Head of caudate nucleus (tissue), 42 donors: ENCODE measurements around the gene CEP63.

ENCODE experiments used
- DNase-seq, 42 donors: peaks; one replicate each; pipeline versions ENCODE4 v3.0.0 to v3.0.0-alpha.2; 2020 to 2021; ENCODE audit warnings: mixed read lengths in 7 of 42
- intact Hi-C: fragments of 100-400 bp; cut with DNase I; formaldehyde crosslinking; loops from one replicate; pipeline ENCODE4 v1.15.0; 2022

The CEP63 gene

DNA sequence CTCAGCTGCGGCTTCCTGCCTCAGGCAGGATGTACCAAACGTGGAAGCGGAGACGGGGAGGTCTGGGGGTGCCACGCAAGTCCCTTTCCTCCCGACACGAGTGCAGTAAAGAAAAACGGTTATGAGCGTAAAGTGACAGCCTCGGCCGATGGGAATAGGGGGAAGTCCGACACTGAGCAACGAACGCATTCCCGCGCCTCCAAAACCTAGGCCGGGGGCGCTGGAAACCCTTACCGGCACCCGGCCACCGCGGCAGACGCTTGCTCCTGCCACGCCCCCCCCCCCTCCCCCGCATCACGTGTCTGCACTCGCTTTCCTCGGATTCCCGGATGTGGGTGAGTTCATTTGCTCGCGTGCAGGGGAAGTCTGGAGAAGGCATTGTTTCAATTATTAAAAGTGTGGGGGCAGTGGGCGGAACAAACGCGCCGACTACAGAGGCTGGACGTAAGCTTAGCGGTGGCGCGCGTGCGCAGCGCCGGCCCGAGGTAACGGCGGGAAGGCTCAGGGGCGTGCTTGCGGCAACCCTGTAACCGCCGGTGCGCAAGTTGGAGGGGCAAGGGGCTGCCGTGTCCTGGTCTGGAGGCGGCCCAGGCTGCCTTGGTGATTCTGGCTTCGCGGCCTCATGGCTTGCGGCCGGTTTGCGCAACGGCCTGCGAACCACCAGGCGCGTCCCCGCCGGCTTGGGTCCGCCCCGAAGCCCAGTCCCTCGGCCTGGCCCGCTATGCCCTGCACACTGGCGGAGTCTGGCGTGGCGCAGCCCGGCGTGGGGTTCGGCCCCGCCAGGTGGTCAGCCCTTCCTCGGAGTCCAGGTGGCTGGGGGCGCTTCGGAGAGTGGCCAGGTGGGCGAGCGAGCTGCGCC, at the start of gene CEP63, which contains the start of gene ANAPC13:
CEP63 (plus strand) TSS at position 340 of the 859 bp plus-strand sequence. CDS start 9,264 bp downstream, outside the sequence.
ANAPC13 (minus strand) TSS at position 268 of the 859 bp plus-strand sequence. CDS start 3,081 bp downstream, outside the sequence.
- peak; percentile 86 to 97 (median 92) for DNase-seq
- intact Hi-C loops = loop anchor here (5.0 kb wide), 1 partner anchor 914 kb away; the partner anchor contains the start of gene CDV3

DNA sequence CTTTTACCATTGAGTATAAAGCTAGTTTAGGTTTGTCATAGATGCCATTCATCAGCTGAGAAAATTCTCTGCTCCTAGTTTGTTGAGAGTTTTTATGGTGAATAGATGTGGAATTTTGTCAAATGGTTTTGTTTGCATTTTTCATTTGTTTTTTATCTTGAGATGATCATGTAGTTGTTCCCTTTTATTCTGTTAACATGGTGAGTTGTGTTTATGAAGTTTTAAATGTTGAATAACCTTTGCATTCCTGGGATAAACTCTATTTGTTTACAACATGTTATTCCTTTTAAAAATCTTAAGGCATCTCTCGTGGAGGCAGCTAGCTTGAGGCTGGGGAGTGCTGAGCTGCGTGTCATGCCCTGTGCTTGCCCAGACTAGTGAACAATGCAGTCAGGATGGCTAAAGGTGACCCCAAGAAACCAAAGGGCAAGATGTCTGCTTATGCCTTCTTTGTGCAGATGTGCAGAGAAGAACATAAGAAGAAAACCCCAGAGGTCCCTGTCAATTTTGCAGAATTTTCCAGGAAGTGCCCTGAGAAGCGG, 48.6 kb upstream of the CEP63 start:
- no peak for DNase-seq
- intact Hi-C loops = no loop called here

DNA sequence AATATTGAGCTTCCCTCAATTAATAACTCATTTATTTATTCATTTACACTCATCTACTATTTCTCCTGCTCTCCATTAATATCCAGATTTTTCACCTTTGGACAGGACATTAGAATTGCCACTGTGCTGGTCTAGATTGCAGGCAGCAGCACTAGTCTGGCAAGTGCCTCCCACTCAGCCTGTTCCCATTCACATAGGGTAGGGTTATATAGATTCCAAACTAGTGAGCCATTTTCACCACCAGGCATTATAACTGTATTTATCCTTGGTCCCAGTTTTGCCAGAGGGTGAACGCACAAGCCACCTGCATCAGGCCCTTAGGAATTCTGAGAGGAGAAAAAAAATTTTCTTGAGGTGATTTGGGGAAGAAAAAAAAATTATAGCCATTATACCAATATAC, 44.5 kb upstream of the CEP63 start:
- no peak for DNase-seq

DNA sequence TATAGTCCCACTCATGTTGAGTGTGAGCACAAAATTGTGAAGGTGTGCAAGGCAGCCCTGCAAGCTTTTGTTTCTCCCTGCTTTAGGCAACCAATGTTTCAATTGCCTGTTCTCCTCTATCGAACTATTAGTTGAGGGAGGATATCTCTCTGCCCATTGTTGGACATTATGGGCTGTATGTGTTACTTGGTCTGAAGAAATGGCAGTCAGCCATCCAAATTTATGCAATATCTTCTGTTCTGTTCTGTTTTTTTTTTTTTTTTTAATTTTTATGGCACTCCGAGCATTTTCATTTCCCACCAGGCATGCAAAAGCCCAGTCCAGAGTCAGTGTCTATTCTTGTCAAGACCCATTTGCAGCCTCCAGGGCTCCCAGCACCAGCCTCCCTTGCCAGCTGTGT, 44.0 kb upstream of the CEP63 start:
- DNase-seq = peak in 1 of 42 donors; percentile 4
- intact Hi-C loops = loop anchor here (10.0 kb wide), 1 partner anchor 137 kb away; no protein-coding TSS in a partner anchor

More for the DNA sequence above, 44.5 kb upstream of the CEP63 start:
- intact Hi-C loops = loop anchor here (10.0 kb wide), 1 partner anchor 137 kb away; no protein-coding TSS in a partner anchor

- DNase-seq = no peak
- intact Hi-C loops = loop anchor here (5.0 to 10.0 kb wide), 2 partner anchors 68 to 140 kb away; no protein-coding TSS in a partner anchor
These were observed 40.8 kb upstream of the CEP63 start for GRCh38 chr3:134445095-134445494.

DNA sequence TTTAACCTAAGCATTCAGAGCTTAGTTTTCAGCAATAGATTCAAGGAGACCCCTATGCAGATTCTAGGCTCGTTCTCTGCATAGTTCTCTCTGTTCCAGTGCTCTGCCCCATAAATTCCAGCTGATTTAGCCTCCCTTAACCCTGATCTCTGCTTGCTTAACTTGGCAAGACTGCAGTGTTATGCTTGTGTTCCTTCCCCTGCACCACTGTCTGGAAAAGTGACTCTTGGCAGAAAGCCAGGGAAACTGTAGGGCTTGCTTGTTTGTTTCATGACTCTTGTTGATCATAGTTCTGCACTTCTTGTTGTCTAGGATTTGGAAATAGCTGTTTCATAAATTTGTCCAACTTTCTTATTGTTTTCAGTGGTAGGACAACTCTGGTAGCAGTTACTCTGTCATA, 40.2 kb upstream of the CEP63 start:
- DNase-seq = peak in 2 of 42 donors; percentile 16 to 43
- intact Hi-C loops = loop anchor here (5.0 to 10.0 kb wide), 2 partner anchors 68 to 141 kb away; no protein-coding TSS in a partner anchor

GRCh38 chr3:134446800-134447199, 39.1 kb upstream of the CEP63 start:
- DNase-seq = peak in 1 of 42 donors; percentile 7
- intact Hi-C loops = loop anchor here (5.0 to 10.0 kb wide), 2 partner anchors 69 to 142 kb away; no protein-coding TSS in a partner anchor

- peak in 1 of 42 donors; percentile 35 for DNase-seq
- intact Hi-C loops = loop anchor here (5.0 to 10.0 kb wide), 2 partner anchors 70 to 143 kb away; no protein-coding TSS in a partner anchor
These were observed 38.5 kb upstream of the CEP63 start for GRCh38 chr3:134447351-134447750.

- no peak for DNase-seq
- intact Hi-C loops = loop anchor here (5.0 to 10.0 kb wide), 2 partner anchors 71 to 144 kb away; no protein-coding TSS in a partner anchor
These were observed 37.2 kb upstream of the CEP63 start for GRCh38 chr3:134448664-134449063.

DNA sequence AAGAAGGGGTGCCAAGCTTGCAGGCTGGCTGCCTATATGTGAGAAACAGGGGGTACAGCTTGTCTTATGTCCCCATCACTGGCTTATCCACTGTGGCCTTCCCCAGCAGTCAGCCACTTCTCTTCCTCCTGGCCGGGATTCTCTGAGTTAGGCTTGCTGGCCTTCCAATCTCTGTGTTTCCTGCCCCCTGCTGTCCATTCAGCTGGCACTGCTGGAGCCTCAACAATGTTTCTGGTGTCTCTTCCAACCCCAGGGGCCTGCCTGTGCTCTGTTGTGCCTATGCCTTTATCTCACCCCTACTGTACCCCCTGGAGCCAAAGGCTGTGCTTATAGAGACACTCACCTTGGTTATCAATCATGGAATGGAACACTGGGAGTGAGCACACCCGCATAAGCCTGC, 36.6 kb upstream of the CEP63 start:
- intact Hi-C loops = loop anchor here (5.0 to 10.0 kb wide), 2 partner anchors 72 to 144 kb away; no protein-coding TSS in a partner anchor

GRCh38 chr3:134449951-134450350, 35.9 kb upstream of the CEP63 start:
- DNase-seq = no peak
- intact Hi-C loops = loop anchor here (5.0 to 10.0 kb wide), 2 partner anchors 73 to 145 kb away; no protein-coding TSS in a partner anchor

More for the DNA sequence above, 36.6 kb upstream of the CEP63 start:
- DNase-seq = peak; percentile 37 to 89 (median 75)

GRCh38 chr3:134453631-134454030, 32.2 kb upstream of the CEP63 start:
- DNase-seq = peak in 5 of 42 donors; percentile 8 to 52 (median 28)
- intact Hi-C loops = no loop called here

GRCh38 chr3:134457376-134458074, 28.3 kb upstream of the CEP63 start:
- DNase-seq = no peak
- intact Hi-C loops = no loop called here

GRCh38 chr3:134458406-134458945, 27.4 kb upstream of the CEP63 start:
- no peak for DNase-seq
- intact Hi-C loops = no loop called here

GRCh38 chr3:134459562-134459961, 26.3 kb upstream of the CEP63 start:
- no peak for DNase-seq
- intact Hi-C loops = no loop called here

DNA sequence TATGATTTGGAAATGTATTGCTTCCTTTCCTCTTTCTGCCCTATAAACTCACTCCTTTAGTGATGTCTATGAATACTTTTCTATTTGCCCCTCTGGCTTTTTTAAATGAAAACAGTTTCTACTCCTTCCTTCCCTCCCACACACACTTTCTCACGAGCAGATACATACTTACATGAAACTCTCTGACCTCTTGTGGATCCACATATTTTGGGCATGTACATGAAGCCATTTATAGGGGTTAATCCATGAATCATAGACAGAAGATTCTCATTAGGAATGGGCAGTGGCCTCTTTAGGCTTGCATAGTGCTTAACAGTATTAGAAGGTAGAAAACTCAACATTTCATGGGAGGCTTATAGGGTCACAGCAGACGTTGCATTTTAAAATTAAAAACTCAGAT, 24.9 kb upstream of the CEP63 start:
- intact Hi-C loops = no loop called here

DNA sequence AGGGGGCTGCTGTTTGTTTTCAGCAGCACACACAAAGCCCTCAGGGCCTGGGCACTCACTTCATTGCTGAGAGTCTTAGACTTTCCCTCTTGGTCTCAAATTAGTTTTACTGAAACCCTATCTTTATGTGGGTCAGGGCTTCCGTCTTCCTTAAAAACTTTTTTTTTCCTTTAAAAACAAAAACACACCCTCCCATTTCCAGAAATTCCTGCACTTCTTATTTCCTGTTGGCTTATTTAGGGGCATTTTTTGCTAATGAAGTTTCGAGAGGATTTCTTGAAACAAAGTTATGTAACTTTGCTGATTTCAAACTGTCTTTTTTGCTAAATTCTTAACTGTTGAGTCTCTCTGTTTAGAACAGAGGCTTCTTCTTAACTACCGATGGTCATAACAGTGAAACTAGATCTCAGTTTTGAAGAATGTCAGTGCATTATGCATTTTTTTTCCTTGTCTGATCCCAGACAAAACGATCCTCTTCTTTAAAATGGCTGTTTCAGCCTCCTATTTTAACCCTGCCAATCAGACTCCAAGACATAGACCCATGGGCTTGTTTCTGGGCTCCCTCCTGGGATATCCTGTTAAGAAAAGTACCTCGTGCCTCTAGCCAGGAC, 23.4 kb upstream of the CEP63 start:
- intact Hi-C loops = no loop called here

More for the DNA sequence above, 24.9 kb upstream of the CEP63 start:
- no peak for DNase-seq

GRCh38 chr3:134463676-134464063, 22.2 kb upstream of the CEP63 start:
- no peak for DNase-seq
- intact Hi-C loops = no loop called here

More for the DNA sequence above, 23.4 kb upstream of the CEP63 start:
- DNase-seq = peak in 1 of 42 donors; percentile 18
